GM06990 (cell line): Measurements from ENCODE around the gene MT2A.

ENCODE experiments used
- DNase-seq: peaks from one replicate; pipeline ENCODE4 v3.0.0-alpha.2; 2011; ENCODE audit not compliant: insufficient read length; ENCODE audit errors: extremely low read depth
- H3K27me3 ChIP-seq: replicated peaks from 2 replicates; pipeline ENCODE4 v1.6.0; 2011; ENCODE audit warnings: low read length; ENCODE audit not compliant: control insufficient read depth, insufficient read depth
- H3K36me3 ChIP-seq: 2 replicates; pipeline ENCODE4 v1.5.1; 2011; ENCODE audit warnings: low read length; ENCODE audit not compliant: control insufficient read depth, insufficient read depth
- H3K4me3 ChIP-seq: replicated peaks from 2 replicates; pipeline ENCODE4 v1.5.1; 2011; ENCODE audit warnings: low read depth, mild to moderate bottlenecking, control low read depth, low read length
- CTCF ChIP-seq: IDR thresholded peaks from 2 replicates; pipeline ENCODE4 v1.5.1; 2011; ENCODE audit warnings: low read length, control low read depth, mild to moderate bottlenecking, inconsistent platforms; ENCODE audit not compliant: insufficient read depth, poor library complexity, severe bottlenecking

MT2A gene

GRCh38 chr16:56625943-56626654 lies 17.7 kb downstream of the MT2A start:
- TF ChIP-seq CTCF, result no peak
- DNase-seq, result no peak
- peak overlapping the region; percentile 59 for H3K4me3 ChIP-seq
- no peaks in the 10 kb centered on the region; the same call in 1 of the 2 replicates for H3K27me3 ChIP-seq
- no peaks in the 10 kb centered on the region for H3K36me3 ChIP-seq

GRCh38 chr16:56626685-56627084 lies 18.3 kb downstream of the MT2A start:
- no peak for TF ChIP-seq CTCF
- H3K36me3 ChIP-seq, result no peaks in the 10 kb centered on the region
- no peaks in the 10 kb centered on the region; the same call in 1 of the 2 replicates for H3K27me3 ChIP-seq
- no peak overlapping the region for H3K4me3 ChIP-seq
- no peak for DNase-seq

GRCh38 chr16:56628486-56629350 lies 20.3 kb downstream of the MT2A start:
- Histone ChIP-seq H3K27me3 (peaks cover 2% of the 10 kb centered on the region; the same call in 1 of the 2 replicates), H3K36me3 (no peaks in the 10 kb centered on the region), H3K4me3 (no peak overlapping the region)
- DNase-seq, result no peak
- no peak for TF ChIP-seq CTCF

- Histone ChIP-seq H3K4me3 (no peak overlapping the region), H3K27me3 (peaks cover 3% of the 10 kb centered on the region), H3K36me3 (no peaks in the 10 kb centered on the region)
- no peak for DNase-seq
- TF ChIP-seq CTCF, result no peak
Observed at GRCh38 chr16:56629531-56629930, 21.1 kb downstream of the MT2A start.

GRCh38 chr16:56630134-56630533 lies 21.8 kb downstream of the MT2A start:
- Histone ChIP-seq H3K36me3 (no peaks in the 10 kb centered on the region), H3K27me3 (peaks cover 3% of the 10 kb centered on the region), H3K4me3 (no peak overlapping the region)
- TF ChIP-seq CTCF, result no peak
- no peak for DNase-seq
